ENCODE data around the gene COPS2. TPM values are rescaled to one million over a fixed set of nuclear protein-coding genes. Genes with fewer than 3 reads are reported as not detected.

The COPS2 gene
- total and polyA plus RNA-seq, 2 of the 13 experiments (the other 11 are each of a cell fraction or from before 2014, with no cell fraction given) = 37.8 to 66.3 TPM

- peak; percentile 76; the same call in 1 of the 2 replicates for TF ChIP-seq ARID4A (CRISPR knock-in tag; IDR thresholded peaks at IDR 0.05; ENCODE audit: borderline replicate concordance)
- TF ChIP-seq ZNF737 (CRISPR knock-in tag; IDR thresholded peaks at IDR 0.05; ENCODE audit: borderline replicate concordance) = no peak
- TF ChIP-seq CENPBD1 (CRISPR knock-in tag; IDR thresholded peaks at IDR 0.05; ENCODE audit: borderline replicate concordance, low read depth) = no peak
- TF ChIP-seq ZNF264 (CRISPR knock-in tag; IDR thresholded peaks at IDR 0.05) = peak; percentile 38; the same call in 1 of the 2 replicates
- TF ChIP-seq ETV5 (CRISPR knock-in tag; IDR thresholded peaks at IDR 0.05; ENCODE audit: borderline replicate concordance) = peak; percentile 65
- TF ChIP-seq HOXD1 (CRISPR knock-in tag; IDR thresholded peaks at IDR 0.05) = no peak
- no peak for TF ChIP-seq IKZF4 (CRISPR knock-in tag; IDR thresholded peaks at IDR 0.05; ENCODE audit: borderline replicate concordance, low read depth, not compliant biosample characterization)
- TF ChIP-seq ARNTL (CRISPR knock-in tag; IDR thresholded peaks at IDR 0.05) = peak; percentile 60; the same call in 1 of the 2 replicates
- peak; percentile 56; the same call in 1 of the 2 replicates for TF ChIP-seq SNAI1 (CRISPR knock-in tag; IDR thresholded peaks at IDR 0.05; ENCODE audit: borderline replicate concordance)
- TF ChIP-seq SNAPC2 (CRISPR knock-in tag; IDR thresholded peaks at IDR 0.05) = no peak
- TF ChIP-seq ZNF354B (CRISPR knock-in tag; IDR thresholded peaks at IDR 0.05) = no peak
- no peak for TF ChIP-seq ZFP37 (CRISPR knock-in tag; IDR thresholded peaks at IDR 0.05; ENCODE audit: borderline replicate concordance)
- TF ChIP-seq ZNF562 (CRISPR knock-in tag; IDR thresholded peaks at IDR 0.05; ENCODE audit: borderline replicate concordance) = no peak
- peak; percentile 31; the same call in 1 of the 2 replicates for TF ChIP-seq FOSL2 (CRISPR knock-in tag; IDR thresholded peaks at IDR 0.05)
- TF ChIP-seq ELF1 (CRISPR knock-in tag; IDR thresholded peaks at IDR 0.05) = peak; percentile 75
- TF ChIP-seq ZNF816 (CRISPR knock-in tag; IDR thresholded peaks at IDR 0.05; ENCODE audit: borderline replicate concordance) = no peak
- TF ChIP-seq DR1 (CRISPR knock-in tag; IDR thresholded peaks at IDR 0.05) = 0 out of 2 replicates have a peak, but pooled peaks have one; percentile 63
- TF ChIP-seq ZNF451 (CRISPR knock-in tag; IDR thresholded peaks at IDR 0.05) = no peak
- no peak for TF ChIP-seq ZNF670 (CRISPR knock-in tag; IDR thresholded peaks at IDR 0.05; ENCODE audit: borderline replicate concordance)
- TF ChIP-seq ZKSCAN1 (IDR thresholded peaks at IDR 0.05; ENCODE audit: low read length) = no peak
- TF ChIP-seq ZNF768 (CRISPR knock-in tag; IDR thresholded peaks at IDR 0.05) = no peak
- TF ChIP-seq ZNF772 (CRISPR knock-in tag; IDR thresholded peaks at IDR 0.05) = no peak
Observed at GRCh38 chr15:49169880-49170597, 14.6 kb upstream of the COPS2 start, which contains the start of gene GALK2 (continued).

Measured in HepG2 (cell line).